ENCODE data around the gene DCAF5. TPM values are rescaled to one million over a fixed set of nuclear protein-coding genes. Genes with fewer than 3 reads are reported as not detected.
A peak's percentile ranks its signal among the peaks of the same experiment; 100 is the strongest.

Gene DCAF5
- polyA plus RNA-seq, 1 donor (not counting 4 experiments of a cell fraction or from before 2014, with no cell fraction given): 29.5 TPM

DNA sequence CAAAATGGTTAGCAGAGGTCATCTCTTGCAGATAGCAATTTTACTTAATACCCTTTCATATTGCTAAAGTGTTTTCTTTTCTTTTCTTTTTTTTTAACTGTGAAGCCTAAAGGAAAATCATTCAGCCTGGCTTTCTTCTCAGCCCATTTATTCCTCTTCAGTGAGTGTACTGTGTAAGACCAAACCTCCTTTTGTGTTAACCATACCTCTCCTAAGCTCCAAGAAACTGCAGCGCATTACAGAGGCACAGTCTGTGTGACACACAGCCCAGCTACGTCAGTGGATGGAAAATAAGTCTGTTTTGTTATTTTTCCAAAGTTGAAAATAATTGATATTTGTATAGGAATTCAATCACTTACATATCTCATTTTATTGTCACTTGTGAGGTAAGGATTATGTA, 21.7 kb downstream of the DCAF5 start:
- H4K20me1 ChIP-seq (ENCODE audit: control insufficient read depth, extremely low read depth, insufficient read depth, low read length): peaks cover 3% of the 10 kb centered on the region
- H3K9ac ChIP-seq (ENCODE audit: control insufficient read depth, extremely low read depth, insufficient read depth, low read length): no peak overlapping the region
- dilution Hi-C loops (cut with MboI; ENCODE audit: extremely low pct_ligation_motif_present, low sequenced_read_pairs): no loop called here
- H3K4me2 ChIP-seq (ENCODE audit: control insufficient read depth, extremely low read depth, insufficient read depth, low read depth, low read length): no peak overlapping the region
- H3K79me2 ChIP-seq (ENCODE audit: control insufficient read depth, insufficient read depth, low read length): peaks cover 61% of the 10 kb centered on the region
- no peak overlapping the region for H3K4me3 ChIP-seq (ENCODE audit: control insufficient read depth in 2 of 3, extremely low read depth in 1 of 3, insufficient read depth in 2 of 3, low read depth in 1 of 3, low read length in 3 of 3)
- H3K27me3 ChIP-seq (ENCODE audit: control insufficient read depth, extremely low read depth, insufficient read depth, low read length): no peaks in the 10 kb centered on the region
- TF ChIP-seq CTCF (optimal IDR thresholded peaks at IDR 0.05 in 1 of 3, IDR thresholded peaks at IDR 0.05 in 1 of 3, conservative IDR thresholded peaks at IDR 0.05 in 1 of 3; ENCODE audit: extremely low read depth in 1 of 3, insufficient read depth in 2 of 3, low read length in 3 of 3) (no peak), EZH2 (IDR thresholded peaks at IDR 0.05; ENCODE audit: low read length) (no peak)
- H3K27ac ChIP-seq (ENCODE audit: control insufficient read depth, insufficient read depth, low read length): no peak overlapping the region
- peaks cover 21% of the 10 kb centered on the region for H3K4me1 ChIP-seq (ENCODE audit: control insufficient read depth, extremely low read depth, insufficient read depth, low read length)
- FAIRE-seq: no peak
- no peaks in the 10 kb centered on the region for H3K9me3 ChIP-seq (ENCODE audit: control insufficient read depth, low read depth, low read length)
- H3K9me1 ChIP-seq (ENCODE audit: control insufficient read depth, extremely low read depth, insufficient read depth, low read length): no peaks in the 10 kb centered on the region
- H2AFZ ChIP-seq (ENCODE audit: control insufficient read depth, low read length): no peak overlapping the region
- peaks cover 0 to 2% of the 10 kb centered on the region in 2 experiments for H3K36me3 ChIP-seq (ENCODE audit: control insufficient read depth in 2 of 2, extremely low read depth in 1 of 2, insufficient read depth in 2 of 2, low read length in 2 of 2)
- DNase-seq (ENCODE audit: low read depth, low spot score): no peak

GRCh38 chr14:69129264-69129880, 23.5 kb downstream of the DCAF5 start:
- peaks cover 0 to 2% of the 10 kb centered on the region in 2 experiments for H3K36me3 ChIP-seq (ENCODE audit: control insufficient read depth in 2 of 2, extremely low read depth in 1 of 2, insufficient read depth in 2 of 2, low read length in 2 of 2)
- peaks cover 3% of the 10 kb centered on the region for H4K20me1 ChIP-seq (ENCODE audit: control insufficient read depth, extremely low read depth, insufficient read depth, low read length)
- no peak overlapping the region for H3K4me2 ChIP-seq (ENCODE audit: control insufficient read depth, extremely low read depth, insufficient read depth, low read depth, low read length)
- H3K4me1 ChIP-seq (ENCODE audit: control insufficient read depth, extremely low read depth, insufficient read depth, low read length): peaks cover 21% of the 10 kb centered on the region
- FAIRE-seq: peak; percentile 77
- dilution Hi-C loops (cut with MboI; ENCODE audit: extremely low pct_ligation_motif_present, low sequenced_read_pairs): no loop called here
- TF ChIP-seq CTCF (optimal IDR thresholded peaks at IDR 0.05 in 1 of 3, IDR thresholded peaks at IDR 0.05 in 1 of 3, conservative IDR thresholded peaks at IDR 0.05 in 1 of 3; ENCODE audit: extremely low read depth in 1 of 3, insufficient read depth in 2 of 3, low read length in 3 of 3) (peak; percentile 92 to 98 (median 97)), EZH2 (IDR thresholded peaks at IDR 0.05; ENCODE audit: low read length) (no peak)
- peak overlapping the region; percentile 2 for H3K27ac ChIP-seq (ENCODE audit: control insufficient read depth, insufficient read depth, low read length)
- no peaks in the 10 kb centered on the region for H3K27me3 ChIP-seq (ENCODE audit: control insufficient read depth, extremely low read depth, insufficient read depth, low read length)
- no peak overlapping the region for H2AFZ ChIP-seq (ENCODE audit: control insufficient read depth, low read length)
- H3K9me3 ChIP-seq (ENCODE audit: control insufficient read depth, low read depth, low read length): no peaks in the 10 kb centered on the region
- H3K4me3 ChIP-seq (ENCODE audit: control insufficient read depth in 2 of 3, extremely low read depth in 1 of 3, insufficient read depth in 2 of 3, low read depth in 1 of 3, low read length in 3 of 3): no peak overlapping the region
- H3K79me2 ChIP-seq (ENCODE audit: control insufficient read depth, insufficient read depth, low read length): peaks cover 58% of the 10 kb centered on the region
- no peak for DNase-seq (ENCODE audit: low read depth, low spot score)
- peak overlapping the region; percentile 9 for H3K9ac ChIP-seq (ENCODE audit: control insufficient read depth, extremely low read depth, insufficient read depth, low read length)
- H3K9me1 ChIP-seq (ENCODE audit: control insufficient read depth, extremely low read depth, insufficient read depth, low read length): no peaks in the 10 kb centered on the region
